Fibroblast of the aortic adventitia (primary cell): ENCODE measurements around the gene KIFC1. TPM values are rescaled to one million over a fixed set of nuclear protein-coding genes. Genes with fewer than 3 reads are reported as not detected.

ENCODE experiments used
- DNase-seq: peaks from one replicate; pipeline ENCODE4 v3.0.0-alpha.2; 2010; ENCODE audit warnings: low read depth
- H3K4me3 ChIP-seq: 2 replicates; pipeline ENCODE4 v1.5.1; 2011; ENCODE audit warnings: low read depth, mild to moderate bottlenecking, control low read depth, low read length, moderate library complexity
- CTCF ChIP-seq: IDR thresholded peaks from 2 replicates; pipeline ENCODE4 v1.5.1; 2011; ENCODE audit warnings: mild to moderate bottlenecking, low read length, control low read depth, inconsistent platforms; ENCODE audit not compliant: insufficient read depth
- total RNA-seq: library from RNA; depleted of rRNA; stranded (reverse); fragments of >200 nt; gene quantifications from 2 replicates; pipeline ENCODE4 v1.2.3, GENCODE V29; 2012; ENCODE audit warnings: low replicate concordance

Gene KIFC1
- total RNA-seq, 1 donor: 49.3 TPM

DNA sequence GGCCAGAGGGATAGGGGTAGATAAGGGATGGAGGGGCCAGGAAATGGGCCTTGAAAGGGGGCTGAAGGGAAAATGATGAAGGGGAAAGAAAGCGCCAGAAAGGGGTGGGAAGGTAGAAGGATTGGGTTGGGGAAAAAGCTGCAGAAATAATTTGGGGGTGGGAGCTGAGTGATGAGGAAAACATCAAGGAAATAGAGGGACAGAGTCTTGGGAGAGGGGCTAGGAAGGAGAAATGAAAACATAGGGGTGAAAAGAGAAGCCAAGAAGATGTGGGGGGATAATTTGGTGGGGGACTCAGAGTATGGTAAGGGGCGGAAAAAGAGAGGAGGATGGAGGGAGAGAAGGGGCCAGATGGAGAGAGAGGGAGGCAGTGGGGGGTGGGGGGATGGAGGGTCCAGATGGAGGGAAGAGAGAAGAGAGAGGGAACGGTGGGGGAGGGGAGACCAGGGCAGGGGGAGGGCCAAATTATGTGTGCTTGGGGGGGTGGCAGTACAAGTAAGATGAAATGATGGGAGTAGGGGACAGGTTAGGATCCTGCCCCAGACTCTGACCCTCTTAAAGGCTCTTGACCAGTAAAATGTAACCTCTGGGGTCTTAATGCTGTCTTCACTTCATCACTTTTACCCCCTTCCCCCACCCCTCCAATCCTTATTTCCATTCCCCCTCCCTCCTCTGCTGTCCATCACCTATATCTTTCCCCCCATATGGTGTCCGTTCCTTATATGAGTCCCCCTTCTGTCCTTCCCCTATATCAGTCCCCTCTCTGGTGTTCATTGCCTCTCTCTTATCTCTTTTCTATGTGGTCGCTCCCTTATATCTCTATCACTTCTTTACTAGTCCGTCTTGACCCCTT, 29.1 kb downstream of the KIFC1 start:
- DNase-seq: no peak

DNA sequence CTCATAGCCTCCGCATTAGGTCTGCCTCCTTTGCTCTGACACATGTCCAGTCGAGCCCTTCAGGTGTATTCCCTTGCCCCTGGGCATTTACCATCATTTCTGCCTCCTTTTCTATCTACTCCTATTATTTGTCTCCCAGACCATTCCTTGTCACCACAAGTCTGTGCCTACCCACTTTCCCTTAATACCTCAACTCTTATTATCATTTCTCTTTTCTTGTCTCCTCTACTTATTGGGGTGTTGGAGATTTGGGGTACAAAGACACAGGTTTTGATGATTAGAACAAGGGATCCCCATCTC, 29.7 kb downstream of the KIFC1 start:
- DNase-seq: no peak
- no peak for TF ChIP-seq CTCF
- H3K4me3 ChIP-seq: no peak overlapping the region

More for the DNA sequence above, 29.1 kb downstream of the KIFC1 start:
- peak overlapping the region; percentile 64 for H3K4me3 ChIP-seq
- TF ChIP-seq CTCF: no peak

DNA sequence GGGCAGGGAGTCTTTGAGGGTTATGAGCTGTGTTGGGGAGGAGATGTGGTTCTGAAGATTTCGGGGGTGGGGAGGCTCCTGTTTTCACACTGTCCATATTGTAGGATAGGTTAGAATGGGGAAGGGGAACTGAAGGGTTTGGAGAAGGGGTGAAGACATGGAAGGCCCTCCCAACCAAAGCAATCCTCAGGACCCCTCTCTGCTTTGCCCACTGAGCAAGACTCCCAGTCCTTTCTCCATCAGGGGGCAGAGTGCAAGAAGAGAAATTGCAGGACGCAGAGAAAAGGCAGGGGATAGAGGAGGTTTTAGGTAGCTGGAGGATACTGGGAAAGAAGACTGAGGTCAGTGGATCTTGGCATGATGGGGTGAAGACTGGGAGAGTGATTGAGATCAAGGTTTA, 32.2 kb downstream of the KIFC1 start:
- TF ChIP-seq CTCF: no peak
- no peak overlapping the region for H3K4me3 ChIP-seq
- no peak for DNase-seq

DNA sequence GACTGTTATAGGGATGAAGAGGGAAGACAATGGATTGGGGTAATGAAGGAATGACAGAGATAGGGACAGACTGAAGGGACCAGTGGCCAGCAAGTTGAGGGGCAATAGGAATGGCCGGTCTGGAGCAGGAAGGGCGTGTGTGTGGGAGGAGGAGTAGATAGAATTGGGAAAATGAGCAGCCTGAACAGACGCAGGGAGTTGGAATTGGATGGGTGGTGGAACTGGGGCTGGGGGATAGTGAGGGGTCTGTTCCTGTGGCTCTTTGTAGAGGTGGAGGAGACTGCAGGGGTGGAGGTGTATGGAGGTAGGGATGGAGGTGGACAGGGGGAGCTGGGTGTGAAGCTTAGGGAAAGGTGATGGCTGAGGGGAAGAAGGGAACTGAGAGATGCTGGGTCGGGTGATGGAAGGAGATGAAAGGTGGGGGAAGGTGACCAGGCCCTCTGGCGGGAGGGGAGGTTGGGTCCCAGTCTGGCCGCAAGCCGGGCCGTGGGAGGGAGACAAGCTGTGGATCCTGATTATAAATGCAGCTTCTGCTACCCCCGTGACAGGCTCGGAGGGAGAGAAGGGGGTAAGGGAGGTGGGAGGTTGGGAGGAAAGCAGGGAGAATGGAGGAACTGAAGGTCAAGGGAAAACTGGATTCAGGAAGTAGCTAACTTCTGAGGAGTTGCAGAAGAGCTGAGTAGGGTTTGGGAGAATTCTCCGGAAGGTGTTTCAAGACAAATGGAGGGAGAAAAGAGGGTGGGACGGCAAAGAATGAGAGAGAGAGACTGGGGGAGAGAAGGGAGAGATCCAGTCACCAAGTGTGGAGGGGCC, 33.4 kb downstream of the KIFC1 start:
- peak overlapping the region; percentile 74 for H3K4me3 ChIP-seq
- no peak for DNase-seq
- TF ChIP-seq CTCF: no peak

DNA sequence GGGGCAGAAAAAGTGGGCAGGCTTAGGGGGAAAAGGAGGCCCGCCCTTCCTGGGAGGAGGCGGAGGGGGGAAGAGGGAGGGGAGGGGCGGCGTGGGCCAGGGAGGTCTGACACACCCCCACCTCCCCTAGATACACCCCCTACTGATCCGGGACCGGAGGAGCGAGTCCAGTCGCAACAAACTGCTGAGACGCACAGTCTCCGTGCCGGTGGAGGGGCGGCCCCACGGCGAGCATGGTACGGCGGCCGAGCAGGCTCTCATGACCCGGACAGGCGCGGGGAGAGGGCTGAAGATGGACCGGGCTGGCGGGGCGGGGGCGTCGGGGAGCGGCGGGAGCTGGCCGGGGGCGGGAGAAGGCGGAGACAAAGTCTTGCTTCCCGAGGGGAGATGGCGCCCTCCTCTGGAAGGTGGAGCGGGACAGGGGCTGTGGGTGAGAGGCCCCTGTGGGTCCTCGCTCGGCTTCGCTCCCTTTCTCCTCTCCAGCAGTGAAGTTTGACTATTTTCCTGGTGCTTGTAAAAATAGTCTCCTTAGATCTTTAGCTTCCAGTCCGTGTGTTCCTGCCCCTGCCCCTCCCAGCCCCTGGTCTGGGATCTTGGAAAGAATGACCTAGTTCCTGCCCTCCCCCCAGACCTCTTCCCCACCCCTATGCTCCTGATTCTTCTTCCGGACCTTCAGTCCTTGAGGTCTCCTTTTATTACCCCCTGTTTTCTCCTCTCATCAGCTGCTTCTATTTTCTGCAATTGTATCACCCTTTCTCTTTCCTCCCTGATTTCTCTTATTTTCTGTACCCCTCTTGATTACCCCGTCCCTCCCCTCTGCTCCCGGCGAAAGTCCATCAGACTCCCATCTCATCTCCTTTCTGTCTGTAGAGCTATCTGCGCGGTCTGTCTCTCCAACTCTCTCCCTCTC, 34.3 kb downstream of the KIFC1 start:
- peak; percentile 78 for DNase-seq
- H3K4me3 ChIP-seq: peak overlapping the region; percentile 74
- TF ChIP-seq CTCF: peak; percentile 75

DNA sequence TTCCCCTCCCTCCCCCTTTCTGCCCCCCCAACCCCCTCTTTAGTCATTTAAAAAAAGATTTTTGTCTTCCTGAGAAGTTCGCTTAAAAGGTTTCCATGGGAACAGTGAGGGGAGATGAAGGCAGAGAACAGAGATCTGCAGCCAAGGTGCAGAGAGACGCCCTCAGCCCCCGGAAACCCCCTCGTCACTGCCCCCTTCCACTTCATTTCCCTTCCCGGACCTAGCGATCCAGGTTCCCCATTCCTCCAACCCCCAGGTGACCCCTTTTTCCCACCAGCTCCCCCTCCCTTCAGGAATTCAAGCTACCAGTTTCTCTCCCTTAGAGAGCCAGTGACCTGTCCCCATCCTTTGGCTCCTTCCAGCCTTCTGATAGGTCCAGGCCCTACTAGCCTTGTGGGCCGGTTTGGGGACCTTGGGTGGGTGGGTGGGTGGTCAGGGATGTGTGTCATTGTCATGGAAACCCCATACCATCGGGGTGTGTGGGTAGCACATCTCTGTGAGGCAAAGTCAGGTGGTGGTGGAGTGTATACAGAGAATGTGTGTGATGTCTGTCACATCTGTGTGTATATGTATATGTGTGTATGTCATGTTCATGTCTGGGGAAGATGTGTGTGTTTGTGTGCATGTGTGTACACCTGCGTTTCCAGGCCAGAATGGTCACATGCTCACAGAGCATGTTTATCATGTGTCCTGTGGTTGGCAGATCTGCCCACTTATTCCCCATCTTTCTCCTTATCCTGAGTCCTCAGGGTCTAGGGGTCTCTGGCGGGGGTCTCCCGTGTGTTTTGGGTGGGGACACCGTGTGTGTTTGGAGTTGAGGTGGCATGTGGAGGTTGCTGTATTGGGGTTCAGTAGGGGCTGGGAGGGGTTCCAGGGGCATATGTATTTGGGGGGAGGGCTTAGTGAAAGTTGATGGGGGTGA, 35.2 kb downstream of the KIFC1 start:
- no peak for DNase-seq
- no peak for TF ChIP-seq CTCF
- H3K4me3 ChIP-seq: peak overlapping the region; percentile 74
